OCI-LY1 (cell line): Measurements from ENCODE around the gene KLHDC10.

ENCODE experiments used
- EZH2 ChIP-seq: fragments of 200-600 bp; sonication (generic), shearing (Covaris generic); IDR thresholded peaks from 2 replicates; pipeline ENCODE4 v1.8.0; 2017; ENCODE audit warnings: borderline replicate concordance, mixed run types, mild to moderate bottlenecking, antibody characterized with exemption, low read length, moderate library complexity, mixed read lengths
- TF ChIP-seq, protein P1 (sequence below): fragments of 200-600 bp; sonication (generic), shearing (Covaris generic); IDR thresholded peaks from 2 replicates; pipeline ENCODE4 v1.5.1; 2017; ENCODE audit warnings: mild to moderate bottlenecking, antibody characterized with exemption, low read length, moderate library complexity, mixed read lengths

DNA sequence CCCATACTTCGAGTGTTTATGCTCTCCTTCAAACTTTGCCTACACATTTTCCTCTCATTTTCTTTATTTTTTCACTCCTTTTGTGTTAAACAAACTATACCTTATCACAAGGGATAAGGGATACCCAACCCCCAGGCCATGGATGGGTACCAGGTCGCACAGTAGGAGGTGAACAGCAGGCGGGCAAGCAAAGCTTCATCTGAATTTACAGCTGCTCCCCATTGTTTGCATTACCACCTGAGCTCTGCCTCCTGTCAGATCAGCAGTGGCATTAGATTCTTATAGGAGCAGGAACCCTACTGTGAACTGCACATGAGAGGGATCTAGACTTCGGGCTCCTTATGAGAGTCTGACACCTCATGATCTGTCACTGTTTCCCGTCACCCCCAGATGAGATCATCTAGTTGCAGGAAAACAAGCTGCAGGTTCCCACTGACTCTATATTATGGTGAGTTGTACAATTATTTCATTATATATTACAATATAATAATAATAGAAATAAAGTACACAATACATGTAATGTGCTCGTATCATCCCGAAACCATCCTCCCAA, 47.6 kb upstream of the KLHDC10 start:
- TF ChIP-seq, protein P1, sequence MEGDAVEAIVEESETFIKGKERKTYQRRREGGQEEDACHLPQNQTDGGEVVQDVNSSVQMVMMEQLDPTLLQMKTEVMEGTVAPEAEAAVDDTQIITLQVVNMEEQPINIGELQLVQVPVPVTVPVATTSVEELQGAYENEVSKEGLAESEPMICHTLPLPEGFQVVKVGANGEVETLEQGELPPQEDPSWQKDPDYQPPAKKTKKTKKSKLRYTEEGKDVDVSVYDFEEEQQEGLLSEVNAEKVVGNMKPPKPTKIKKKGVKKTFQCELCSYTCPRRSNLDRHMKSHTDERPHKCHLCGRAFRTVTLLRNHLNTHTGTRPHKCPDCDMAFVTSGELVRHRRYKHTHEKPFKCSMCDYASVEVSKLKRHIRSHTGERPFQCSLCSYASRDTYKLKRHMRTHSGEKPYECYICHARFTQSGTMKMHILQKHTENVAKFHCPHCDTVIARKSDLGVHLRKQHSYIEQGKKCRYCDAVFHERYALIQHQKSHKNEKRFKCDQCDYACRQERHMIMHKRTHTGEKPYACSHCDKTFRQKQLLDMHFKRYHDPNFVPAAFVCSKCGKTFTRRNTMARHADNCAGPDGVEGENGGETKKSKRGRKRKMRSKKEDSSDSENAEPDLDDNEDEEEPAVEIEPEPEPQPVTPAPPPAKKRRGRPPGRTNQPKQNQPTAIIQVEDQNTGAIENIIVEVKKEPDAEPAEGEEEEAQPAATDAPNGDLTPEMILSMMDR: no peak
- TF ChIP-seq EZH2: no peak
